KMS-11 (cell line): ENCODE data around the gene LHX3.

Experiments used
- H2AFZ ChIP-seq: fragments of 200-600 bp; sonication (generic); 2 replicates; pipeline ENCODE4 v1.6.1; 2016; ENCODE audit warnings: antibody characterized with exemption, mixed run types, low read depth
- H3K27ac ChIP-seq: fragments of 200-600 bp; sonication (generic); 2 replicates; pipeline ENCODE4 v1.6.1; 2016; ENCODE audit warnings: mild to moderate bottlenecking, mixed run types
- H3K27me3 ChIP-seq: fragments of 200-600 bp; sonication (generic); 2 replicates; pipeline ENCODE4 v1.6.1; 2017; ENCODE audit warnings: mild to moderate bottlenecking, low read depth, mixed run types, moderate library complexity; ENCODE audit not compliant: insufficient read depth
- H3K36me3 ChIP-seq: fragments of 200-600 bp; sonication (generic); 2 replicates; pipeline ENCODE4 v1.6.1; 2017; ENCODE audit warnings: mild to moderate bottlenecking, mixed run types; ENCODE audit not compliant: insufficient read depth
- H3K4me1 ChIP-seq: fragments of 200-600 bp; sonication (generic); 2 replicates; pipeline ENCODE4 v1.6.1; 2016; ENCODE audit warnings: mild to moderate bottlenecking, low read depth, mixed run types; ENCODE audit not compliant: poor library complexity, severe bottlenecking
- H3K4me2 ChIP-seq: fragments of 200-600 bp; sonication (generic); 2 replicates; pipeline ENCODE4 v1.7.0; 2016; ENCODE audit warnings: mild to moderate bottlenecking, mixed run types
- H3K4me3 ChIP-seq: fragments of 200-600 bp; sonication (generic); IDR thresholded peaks from 2 replicates; pipeline ENCODE4 v1.6.1; 2017; ENCODE audit warnings: low read depth, low read length, mixed read lengths; ENCODE audit not compliant: insufficient read depth
- H3K79me2 ChIP-seq: fragments of 200-600 bp; sonication (generic); 2 replicates; pipeline ENCODE4 v1.6.1; 2016; ENCODE audit warnings: low read depth, mixed run types; ENCODE audit not compliant: insufficient read depth
- H3K9ac ChIP-seq: fragments of 200-600 bp; sonication (generic); 2 replicates; pipeline ENCODE4 v1.6.1; 2016; ENCODE audit warnings: mild to moderate bottlenecking, mixed run types
- H4K20me1 ChIP-seq: fragments of 200-600 bp; sonication (generic); 2 replicates; pipeline ENCODE4 v1.6.1; 2016; ENCODE audit warnings: mild to moderate bottlenecking, mixed run types; ENCODE audit not compliant: insufficient read depth
- CTCF ChIP-seq: fragments of 200-600 bp; sonication (generic); conservative IDR thresholded peaks from 2 replicates; pipeline ENCODE4 v1.6.1; 2017; ENCODE audit warnings: low read depth, mild to moderate bottlenecking, antibody characterized with exemption, low read length, moderate library complexity, mixed read lengths

Gene LHX3

GRCh38 chr9:136233411-136233810 lies 28.5 kb upstream of the LHX3 start:
- Histone ChIP-seq H4K20me1 (no peaks in the 10 kb centered on the region), H3K4me3 (no peak overlapping the region), H3K4me2 (no peak overlapping the region), H3K27ac (no peak overlapping the region), H2AFZ (no peak overlapping the region), H3K79me2 (peaks cover 8% of the 10 kb centered on the region; the same call in 1 of the 2 replicates), H3K9ac (no peak overlapping the region), H3K36me3 (no peaks in the 10 kb centered on the region), H3K27me3 (no peaks in the 10 kb centered on the region), H3K4me1 (peaks cover 8% of the 10 kb centered on the region)
- no peak for TF ChIP-seq CTCF

- Histone ChIP-seq H3K4me2 (no peak overlapping the region), H2AFZ (no peak overlapping the region), H3K27ac (no peak overlapping the region), H3K36me3 (no peaks in the 10 kb centered on the region), H3K4me3 (no peak overlapping the region), H3K9ac (no peak overlapping the region), H4K20me1 (no peaks in the 10 kb centered on the region), H3K79me2 (peaks cover 4% of the 10 kb centered on the region; the same call in 1 of the 2 replicates), H3K27me3 (no peaks in the 10 kb centered on the region), H3K4me1 (peaks cover 3% of the 10 kb centered on the region)
- TF ChIP-seq CTCF: no peak
Observed at GRCh38 chr9:136232969-136233368, 28.0 kb upstream of the LHX3 start.

GRCh38 chr9:136231478-136232297 lies 26.8 kb upstream of the LHX3 start:
- no peaks in the 10 kb centered on the region for H3K4me1 ChIP-seq
- no peak overlapping the region for H3K4me2 ChIP-seq
- no peak overlapping the region for H3K27ac ChIP-seq
- TF ChIP-seq CTCF: no peak
- H3K36me3 ChIP-seq: no peaks in the 10 kb centered on the region
- no peaks in the 10 kb centered on the region for H3K27me3 ChIP-seq
- H3K79me2 ChIP-seq: no peaks in the 10 kb centered on the region
- no peak overlapping the region for H2AFZ ChIP-seq
- no peak overlapping the region for H3K9ac ChIP-seq
- H3K4me3 ChIP-seq: no peak overlapping the region
- H4K20me1 ChIP-seq: no peaks in the 10 kb centered on the region

- no peak overlapping the region for H2AFZ ChIP-seq
- H3K4me2 ChIP-seq: no peak overlapping the region
- H3K79me2 ChIP-seq: no peaks in the 10 kb centered on the region
- H3K4me3 ChIP-seq: no peak overlapping the region
- H3K36me3 ChIP-seq: no peaks in the 10 kb centered on the region
- no peak overlapping the region for H3K9ac ChIP-seq
- no peaks in the 10 kb centered on the region for H3K27me3 ChIP-seq
- H3K27ac ChIP-seq: no peak overlapping the region
- H3K4me1 ChIP-seq: no peaks in the 10 kb centered on the region
- TF ChIP-seq CTCF: no peak
- no peaks in the 10 kb centered on the region for H4K20me1 ChIP-seq
Observed at GRCh38 chr9:136230773-136231172, 25.8 kb upstream of the LHX3 start.
